CD4-positive, alpha-beta T cell treated with Interleukin-12 subunit alpha and Interleukin-12 subunit beta, for 1 hour (primary cell): ENCODE results near the gene ROR1.

Source experiments
- DNase-seq: peaks from one replicate; pipeline ENCODE4 v3.0.0-alpha.2; 2020

Gene ROR1

DNA sequence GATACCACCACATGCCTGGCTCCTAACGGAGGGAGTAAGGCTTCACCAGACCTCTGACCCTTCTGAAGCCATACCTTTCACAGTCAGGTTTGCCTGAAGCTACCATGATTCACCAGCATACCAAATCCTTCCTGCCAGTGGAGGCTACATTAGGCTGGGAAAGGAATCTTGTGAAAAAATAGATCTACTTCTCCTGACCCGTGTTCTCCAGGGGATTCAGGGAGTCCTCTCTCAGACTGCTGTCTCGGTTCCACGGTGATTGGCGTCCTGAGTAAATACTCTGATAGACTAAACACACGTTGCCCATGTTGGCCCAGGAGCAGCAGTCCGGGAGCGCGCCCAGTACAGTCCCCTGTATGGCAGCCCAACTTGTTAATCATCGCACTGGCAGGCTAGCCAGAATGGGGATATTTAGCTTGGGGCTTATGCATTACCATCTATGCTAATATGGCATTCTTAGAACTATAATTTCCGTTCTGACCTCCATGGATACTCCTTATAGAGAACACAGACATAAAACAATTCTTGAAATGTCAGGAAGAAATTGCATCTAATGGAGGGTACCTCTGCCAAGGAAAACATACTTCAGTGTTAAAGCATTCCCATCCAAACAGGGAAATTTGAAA, 173.2 kb downstream of the ROR1 start:
- DNase-seq = no peak

DNA sequence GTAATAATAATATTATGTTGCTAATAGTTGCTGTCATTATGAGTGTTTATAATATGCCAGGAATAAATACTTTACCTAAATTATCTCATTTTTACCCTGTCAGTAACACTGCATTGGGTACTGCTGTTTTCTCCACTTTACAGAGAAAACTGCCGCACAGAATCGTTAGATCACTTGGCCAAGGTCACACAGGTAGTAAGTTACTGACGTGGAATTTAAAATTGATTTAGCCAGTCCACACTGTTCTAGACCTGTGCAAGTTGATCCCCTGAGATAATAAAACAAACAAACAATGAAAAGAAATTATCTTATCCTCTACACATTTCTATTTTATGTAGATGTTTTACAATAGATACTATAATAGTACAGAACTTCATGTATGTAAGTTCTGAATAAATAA, 174.1 kb downstream of the ROR1 start:
- DNase-seq = no peak

DNA sequence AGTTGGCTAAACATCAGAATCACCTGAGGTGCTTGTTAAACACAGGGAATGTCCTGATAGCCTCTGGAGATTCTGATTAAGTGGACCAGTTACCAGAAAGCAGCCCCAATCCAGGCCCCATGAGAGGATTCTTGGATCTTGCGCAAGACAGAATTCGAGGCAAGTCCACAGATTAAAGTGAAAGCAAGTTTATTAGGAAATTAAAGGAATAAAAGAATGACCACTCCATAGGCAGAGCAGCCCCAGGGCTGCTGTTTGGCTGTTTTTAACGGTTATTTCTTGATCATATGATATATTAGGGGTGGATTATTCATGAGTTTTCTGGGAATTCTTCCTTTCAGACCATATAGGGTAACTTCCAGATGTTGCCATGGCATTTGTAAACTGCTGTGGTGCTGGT, 176.2 kb downstream of the ROR1 start:
- DNase-seq = no peak

DNA sequence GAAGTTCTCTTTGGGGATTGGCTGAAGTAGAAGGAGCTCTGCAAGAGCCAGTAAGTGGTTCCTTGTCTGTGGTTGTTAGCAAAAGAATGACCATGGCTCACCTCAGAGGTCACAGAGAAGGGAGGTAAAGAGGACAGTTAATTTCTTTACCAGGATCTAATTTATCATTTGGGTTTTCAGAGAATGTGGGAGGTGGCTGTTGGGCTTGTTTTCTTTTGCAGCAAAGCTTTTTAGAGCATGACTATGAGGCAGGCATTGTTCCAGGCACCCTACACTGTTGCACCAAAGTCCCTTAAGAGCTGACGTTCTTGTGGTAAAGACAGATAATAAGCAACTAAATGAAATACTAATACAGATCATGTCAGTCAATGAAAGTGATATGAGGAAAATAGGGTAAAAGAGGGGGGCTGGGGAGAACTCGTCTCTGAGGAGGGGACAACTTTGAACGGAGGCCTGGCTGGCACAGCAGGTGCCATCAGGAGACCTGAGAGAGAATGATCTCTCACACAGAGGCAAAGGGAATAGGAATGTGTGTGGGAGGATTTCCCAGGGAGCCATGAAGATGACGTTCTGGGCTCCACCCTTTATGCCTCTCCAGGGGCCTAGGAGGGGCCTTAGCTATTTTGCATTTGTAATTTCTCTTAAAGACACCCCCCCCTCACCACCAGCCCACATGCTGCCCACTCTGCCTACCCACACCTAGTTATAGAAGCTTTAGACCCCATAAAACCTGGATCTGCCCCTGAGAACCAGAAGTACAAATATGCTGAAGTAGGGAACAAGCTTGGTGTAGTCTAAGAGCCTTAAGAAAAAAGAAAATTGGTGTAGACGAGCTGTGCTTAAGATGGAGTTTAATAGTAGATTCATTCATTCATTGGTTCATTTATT, 177.5 kb downstream of the ROR1 start:
- DNase-seq = no peak

DNA sequence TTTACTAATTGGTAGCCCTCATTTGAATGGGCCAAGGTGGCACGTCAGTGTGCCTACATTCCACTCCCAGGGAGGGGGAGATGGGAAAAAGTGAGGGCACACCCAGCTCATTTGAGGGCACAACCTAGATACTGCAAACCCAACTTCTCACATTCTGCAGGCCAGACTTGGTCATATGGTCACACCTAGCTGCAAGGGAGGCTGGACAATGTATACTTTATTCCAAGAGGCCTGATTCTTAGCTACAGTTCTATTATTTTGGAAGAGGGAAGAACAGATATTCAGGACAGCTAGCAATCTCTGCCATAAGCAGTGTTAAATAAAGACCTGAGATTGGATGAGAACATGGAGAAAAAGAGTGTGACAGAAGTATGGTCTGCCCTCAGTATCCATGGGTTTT, 180.4 kb downstream of the ROR1 start:
- DNase-seq = no peak

DNA sequence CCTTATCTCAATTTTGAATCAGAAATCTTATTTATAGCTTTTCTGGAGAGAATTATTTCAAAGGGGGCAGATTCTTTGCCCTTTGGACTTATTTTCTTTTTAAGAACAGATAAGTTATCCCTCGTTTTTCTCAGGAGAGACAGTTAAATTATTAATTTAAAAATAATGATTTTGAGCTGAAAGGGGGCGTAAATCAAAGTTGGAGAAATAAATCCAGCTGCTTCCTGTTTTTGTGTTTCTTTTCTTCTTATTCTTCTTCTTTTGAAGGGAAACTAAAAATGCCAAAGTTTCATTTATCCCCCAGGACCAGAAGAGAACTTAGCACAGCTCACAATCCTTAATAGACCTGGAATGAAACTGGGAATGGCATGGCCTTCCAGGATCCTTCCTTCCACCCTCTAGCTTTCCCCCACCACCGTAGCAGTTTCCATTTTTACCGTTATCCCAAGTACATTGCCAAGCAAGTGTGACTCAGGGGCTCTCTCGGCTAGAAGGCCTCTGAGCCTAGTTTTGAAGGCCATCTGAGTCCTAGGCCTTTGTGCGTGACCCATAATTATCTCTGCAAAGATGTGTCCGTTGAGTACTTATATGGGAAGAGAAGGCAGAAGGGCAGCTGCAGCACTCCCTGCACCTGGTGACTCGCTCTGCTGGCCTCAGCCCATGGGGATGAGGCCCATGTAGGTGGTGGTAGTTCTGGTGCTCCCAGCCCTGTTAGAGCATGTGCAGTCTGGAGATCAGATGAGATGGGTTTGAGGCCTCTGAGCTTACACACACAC, 181.7 kb downstream of the ROR1 start:
- DNase-seq = no peak

DNA sequence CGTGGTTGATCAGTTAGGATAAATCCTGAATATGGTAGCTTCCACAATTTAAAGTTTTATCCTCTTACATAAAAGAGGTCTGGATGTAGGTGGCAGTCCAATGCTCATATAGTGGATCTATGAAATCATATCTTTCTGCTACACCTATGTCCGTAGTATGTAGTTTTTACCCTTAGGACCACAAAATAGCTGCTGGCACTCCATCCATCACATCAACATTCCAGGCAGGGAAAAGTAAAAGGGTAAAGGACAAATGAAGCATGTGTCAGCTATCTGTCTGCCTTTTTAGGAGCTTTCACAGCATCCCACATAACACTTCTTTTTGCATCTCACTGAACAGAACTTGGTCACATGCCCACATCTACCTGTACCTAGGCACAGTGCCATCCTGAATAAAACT, 184.7 kb downstream of the ROR1 start:
- DNase-seq = no peak

DNA sequence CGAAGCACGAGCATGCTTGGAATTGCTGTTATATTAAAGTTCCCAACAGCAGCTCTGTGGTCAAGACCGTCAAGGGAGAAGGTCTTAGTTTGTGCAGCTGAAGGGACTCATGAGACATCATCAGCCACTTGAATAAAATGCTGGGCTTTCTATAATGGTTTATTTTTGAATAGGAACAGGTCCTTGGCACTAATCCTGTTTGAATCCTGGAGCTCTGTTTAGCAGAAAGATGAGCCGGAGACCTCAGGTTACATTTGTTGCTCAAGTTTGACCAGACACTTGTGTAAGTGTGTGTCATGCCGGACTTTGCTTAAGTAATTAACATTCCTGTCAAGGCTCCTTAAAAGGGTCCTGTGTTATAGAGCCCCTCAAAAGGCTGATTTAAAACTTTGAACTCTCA, 186.5 kb downstream of the ROR1 start:
- DNase-seq = no peak

DNA sequence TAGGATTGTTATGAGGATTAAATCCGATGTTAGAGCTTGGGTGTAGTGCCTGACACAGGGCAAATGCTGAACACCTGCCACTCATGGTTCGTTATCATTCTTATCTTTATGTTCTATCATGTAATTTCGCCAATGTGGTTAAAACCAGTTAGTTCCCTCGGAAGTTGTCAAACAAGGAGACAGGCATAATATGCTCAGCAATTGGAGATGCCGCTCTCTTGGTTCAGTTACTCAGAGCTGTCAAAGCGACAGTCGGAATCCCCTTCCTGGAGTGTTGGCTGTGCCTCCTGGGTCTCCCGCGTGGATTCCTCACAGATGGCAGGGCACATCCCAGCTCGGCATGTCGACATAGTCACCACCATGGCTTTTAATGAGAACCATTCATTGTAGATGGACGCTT, 192.2 kb downstream of the ROR1 start:
- no peak for DNase-seq

DNA sequence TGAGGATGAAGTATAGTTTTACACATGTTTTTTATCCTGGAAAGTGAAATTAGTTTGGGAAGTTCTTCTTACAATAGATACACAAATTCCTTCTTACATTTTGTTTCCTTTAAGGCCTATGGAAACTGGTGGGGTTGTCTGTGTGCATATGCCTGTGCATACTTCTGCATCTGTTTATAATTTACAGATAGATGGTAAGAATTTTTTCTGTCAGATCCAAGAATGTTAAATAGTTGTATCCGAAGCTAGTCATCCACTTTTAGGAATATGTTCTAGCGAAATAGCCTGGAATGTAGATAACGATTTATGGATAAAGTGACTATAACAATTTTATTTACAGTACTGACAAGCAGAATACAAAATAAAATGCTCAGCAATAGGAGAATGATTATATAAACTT, 194.1 kb downstream of the ROR1 start:
- no peak for DNase-seq

DNA sequence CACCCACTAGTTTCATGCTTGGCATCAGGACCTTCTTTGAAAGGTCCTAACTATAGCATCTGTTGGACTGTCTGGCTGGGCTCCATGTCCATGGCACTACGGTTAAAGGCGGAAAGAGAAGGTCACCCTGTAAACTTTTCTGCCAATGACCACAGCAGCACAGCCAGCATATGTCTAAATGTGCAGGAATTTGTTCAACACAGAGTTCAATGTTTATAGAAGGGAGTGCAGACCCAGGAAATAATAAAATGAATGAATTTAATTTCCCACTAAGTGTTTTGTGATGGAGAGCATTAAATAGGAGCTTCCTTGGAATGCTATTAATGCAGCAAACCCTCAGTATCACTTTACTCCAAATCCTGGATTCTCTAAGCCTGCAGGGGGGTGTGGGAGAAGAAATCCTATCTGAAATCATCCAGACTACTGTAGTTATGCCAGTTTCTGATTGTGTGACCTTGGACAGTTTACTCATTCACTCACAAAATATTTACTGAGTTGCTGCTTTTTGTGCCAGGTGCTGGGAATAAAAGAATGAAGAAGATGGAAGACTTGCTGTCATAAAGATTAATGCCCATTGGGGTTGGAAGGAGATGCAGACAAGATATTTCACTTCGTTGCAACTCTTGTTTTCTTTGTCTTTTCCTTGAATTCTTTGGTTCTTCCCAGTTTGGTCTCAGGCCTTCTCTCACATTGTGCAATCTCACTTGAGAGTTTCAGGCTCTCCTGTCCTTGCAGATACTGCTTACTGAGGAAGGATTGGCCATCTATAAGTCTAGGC, 195.0 kb downstream of the ROR1 start:
- DNase-seq = no peak

DNA sequence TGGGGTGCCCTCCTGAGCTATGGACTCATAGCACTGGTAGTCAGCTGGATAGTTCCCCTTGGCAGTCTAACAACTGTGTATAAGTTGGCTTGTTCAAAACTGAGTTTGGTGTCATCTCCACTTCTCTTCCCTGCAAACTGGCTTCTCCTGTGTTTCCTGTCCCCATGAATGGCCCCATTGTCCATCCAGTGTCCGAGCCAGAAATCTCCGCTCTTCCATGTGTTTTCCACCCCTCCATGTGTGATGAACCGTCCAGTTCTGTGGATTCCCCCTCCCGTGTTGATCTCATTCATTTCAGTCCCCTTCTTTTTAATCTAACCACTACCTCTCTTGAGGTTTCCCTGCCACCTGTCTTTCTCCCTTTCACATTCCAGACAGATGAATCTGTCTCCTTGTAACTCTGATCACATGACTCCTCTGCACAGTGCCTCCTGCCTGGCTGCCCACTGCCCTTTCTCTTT, 195.7 kb downstream of the ROR1 start:
- no peak for DNase-seq

DNA sequence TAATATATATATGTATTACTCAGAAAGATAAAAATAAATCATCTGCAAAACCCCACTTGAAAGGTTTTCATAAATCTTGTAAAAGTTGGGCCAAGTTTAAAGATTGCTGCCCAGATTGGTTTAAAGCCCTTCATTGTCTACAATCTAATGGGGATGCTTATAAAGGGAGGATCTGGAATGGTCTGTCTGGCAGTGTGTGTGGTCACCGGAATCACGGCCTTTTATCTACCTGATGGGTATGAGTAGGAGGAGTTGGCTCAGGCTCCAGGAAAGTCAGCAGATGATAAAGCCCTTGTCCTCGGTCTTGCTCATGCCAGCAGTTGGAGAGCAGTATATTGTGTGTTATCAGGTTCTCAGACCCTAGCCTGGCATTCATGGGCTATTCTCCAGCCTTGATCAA, 197.7 kb downstream of the ROR1 start:
- no peak for DNase-seq

DNA sequence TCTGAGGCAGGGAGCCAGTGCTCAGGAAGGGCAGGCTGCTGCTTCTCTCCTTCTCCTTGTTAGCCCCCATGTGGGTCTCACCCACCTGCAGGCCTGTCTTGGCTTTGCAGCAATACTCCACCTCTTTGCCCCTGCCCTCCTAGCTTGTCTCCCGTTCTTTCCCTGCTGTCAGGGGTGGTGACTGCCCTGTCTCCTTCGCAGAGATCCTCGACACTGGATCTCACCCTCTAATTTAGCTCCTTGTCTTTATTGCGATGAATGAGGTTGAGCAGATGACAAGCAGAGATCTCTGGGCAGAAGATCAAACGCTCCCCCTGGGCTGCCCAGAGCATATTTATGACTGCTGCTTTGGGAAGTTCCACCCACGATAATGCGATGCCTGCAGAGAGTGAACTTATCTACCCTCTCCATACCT, 199.2 kb downstream of the ROR1 start:
- no peak for DNase-seq

DNA sequence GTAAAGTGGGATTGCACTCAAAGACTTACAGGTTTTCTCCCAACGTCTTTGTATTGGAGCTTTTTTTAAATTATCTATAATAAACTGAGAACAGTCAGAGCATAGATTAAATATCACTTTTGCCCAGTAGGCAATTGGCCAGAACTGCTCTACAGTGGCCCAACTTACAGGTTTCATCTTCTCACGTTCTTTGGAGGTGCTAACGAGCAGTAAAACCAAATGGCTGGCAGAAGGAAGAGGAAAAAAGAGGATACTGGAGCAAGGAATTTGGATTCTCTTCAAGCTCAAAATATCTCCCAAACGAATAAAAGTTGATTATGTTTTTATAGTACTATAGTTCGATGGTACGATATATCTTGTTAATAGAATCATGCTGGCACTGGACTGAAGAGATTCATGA, 201.1 kb downstream of the ROR1 start:
- no peak for DNase-seq

DNA sequence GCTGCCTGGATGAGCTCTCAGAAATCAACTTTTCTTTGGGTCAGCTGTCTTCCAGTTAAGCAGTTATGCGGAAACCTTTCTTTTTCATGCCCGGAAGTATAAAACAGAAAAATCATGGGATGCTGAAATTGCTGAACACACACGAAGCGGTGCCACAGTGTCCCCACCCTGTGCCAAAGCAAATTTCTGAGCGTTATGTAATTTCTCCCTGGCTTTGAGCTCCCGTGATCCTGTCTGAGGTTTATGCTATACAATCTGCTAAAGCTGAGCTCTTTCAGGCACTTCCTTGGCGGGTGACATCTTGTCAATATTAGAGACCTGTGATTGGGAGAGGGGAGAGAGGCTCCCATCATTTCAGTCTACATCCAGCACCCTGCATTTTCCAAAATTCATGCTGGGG, 201.7 kb downstream of the ROR1 start:
- DNase-seq = no peak

DNA sequence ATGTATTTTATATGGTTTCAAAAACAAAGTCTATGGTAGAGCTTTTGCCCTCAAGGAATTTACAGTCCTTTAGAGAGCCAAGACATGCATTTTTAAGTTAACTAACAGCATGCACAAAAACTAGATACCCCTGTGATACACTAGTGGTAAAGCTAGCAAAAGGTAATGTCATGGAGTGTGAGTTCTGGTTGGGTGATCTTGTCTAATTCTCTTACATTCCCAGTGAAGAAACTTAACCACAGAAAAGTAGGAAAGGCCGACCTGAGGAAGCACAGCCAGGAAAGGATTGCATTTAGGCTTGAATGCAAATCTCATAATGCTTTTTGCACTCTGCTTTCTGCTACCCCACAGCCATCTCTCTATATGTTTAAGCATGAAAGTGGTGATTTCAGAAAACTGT, 202.2 kb downstream of the ROR1 start:
- DNase-seq = no peak

DNA sequence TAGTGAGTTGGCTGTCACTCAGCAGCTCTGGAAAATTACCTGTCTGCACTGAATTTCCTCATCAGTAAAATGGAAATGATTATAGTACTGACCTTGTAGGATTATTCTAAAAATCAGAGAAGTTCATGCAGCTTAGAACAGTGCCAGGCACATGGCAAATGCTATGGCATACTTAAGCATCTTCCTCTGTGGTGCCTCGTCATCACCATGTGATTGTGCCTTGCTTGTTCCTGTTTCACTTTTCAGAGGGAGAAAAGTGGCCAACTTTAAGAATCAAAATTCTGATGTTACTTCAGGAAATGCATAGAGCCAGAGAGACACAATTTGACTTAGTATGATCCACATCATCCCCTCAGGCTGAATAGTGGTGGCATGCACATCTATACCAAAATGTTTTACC, 203.6 kb downstream of the ROR1 start:
- DNase-seq = no peak

DNA sequence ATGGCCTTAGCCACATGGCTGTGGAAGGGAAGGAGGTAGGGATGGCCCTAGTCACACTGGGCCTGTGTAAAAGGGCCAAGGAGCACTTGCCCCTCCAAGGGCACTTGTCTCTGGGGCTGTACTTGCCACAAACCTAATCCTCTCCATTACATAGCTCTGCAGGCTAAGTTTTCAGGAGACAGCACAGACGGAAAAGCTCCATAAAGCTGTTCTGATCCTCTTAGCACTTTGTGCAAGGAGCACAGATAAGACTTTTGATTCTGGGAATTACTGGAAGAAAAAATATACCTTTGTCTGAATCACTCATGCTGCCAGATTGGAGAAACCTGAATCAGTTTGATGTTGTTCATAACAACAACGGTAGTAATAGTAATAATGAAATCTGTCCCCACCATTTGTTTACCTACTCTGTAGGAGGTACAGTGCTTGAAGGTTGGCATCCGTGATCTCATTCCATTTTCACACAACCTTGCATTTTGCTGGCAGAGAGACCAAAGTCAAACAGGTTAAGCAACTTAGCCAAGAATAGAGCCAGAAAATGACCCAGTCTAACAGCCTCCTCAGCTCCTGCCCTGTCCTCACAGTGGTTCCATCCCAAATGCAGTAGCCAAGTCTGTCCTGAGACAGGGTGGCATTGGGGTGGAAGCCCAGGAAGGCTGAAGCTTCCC, 207.1 kb downstream of the ROR1 start:
- no peak for DNase-seq

DNA sequence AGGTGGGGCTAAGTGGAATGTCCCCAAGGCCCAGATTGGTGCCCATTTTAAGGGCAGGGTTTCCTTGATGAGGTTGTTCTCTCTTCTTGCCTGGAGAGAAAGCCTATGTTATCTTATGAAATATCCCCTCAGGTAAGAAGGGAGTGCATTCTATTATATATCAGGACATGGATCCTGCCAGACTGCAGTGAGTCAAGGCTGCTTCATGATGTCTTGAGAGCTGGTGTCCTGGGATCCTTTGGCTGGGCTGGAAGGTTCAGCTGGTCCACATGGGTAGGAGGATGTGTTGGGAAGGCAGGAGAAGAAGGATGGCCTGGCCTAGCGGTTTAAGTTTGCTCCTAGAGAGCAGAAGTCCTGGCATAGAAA, 207.6 kb downstream of the ROR1 start:
- DNase-seq = no peak

DNA sequence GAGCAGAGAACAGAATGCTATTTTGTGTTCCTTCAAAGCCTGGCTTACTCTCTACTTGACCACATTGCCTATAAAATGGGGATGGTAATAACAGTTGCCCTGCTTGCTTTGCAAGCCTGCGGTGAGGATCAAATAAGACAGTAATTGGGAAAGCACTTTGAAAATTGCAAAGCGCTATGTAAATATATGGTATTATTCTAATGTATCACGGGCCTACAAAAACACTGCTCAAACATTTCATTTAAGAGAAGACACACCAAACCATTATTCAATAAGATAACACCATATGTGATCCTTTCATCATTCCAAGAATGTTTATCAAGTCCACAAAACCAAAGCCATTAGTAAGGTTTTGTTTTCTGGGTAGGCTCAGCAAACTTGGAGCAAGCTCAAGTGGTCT, 208.4 kb downstream of the ROR1 start:
- DNase-seq = no peak
